OCI-LY7 (cell line): Measurements from ENCODE around the gene DCAKD. TPM values are rescaled to one million over a fixed set of nuclear protein-coding genes. Genes with fewer than 3 reads are reported as not detected.
A peak's percentile ranks its signal among the peaks of the same experiment; 100 is the strongest.

ENCODE experiments used
- BruUV-seq: library from RNA; stranded (reverse); fragments of 400-500 nt; replicated peaks from 2 replicates; lab custom pipeline; 2021; lab: Mats Ljungman, UMichigan
- CTCF ChIA-PET: fragments of 300-600 bp; sonication (Branson Sonifier 250); formaldehyde crosslinking; loops from one replicate; lab custom pipeline; 2022; ENCODE audit warnings: antibody characterized with exemption; ENCODE audit not compliant: unreplicated experiment; lab: Charles Lee
- POLR2A ChIA-PET: fragments of 300-600 bp; sonication (Branson Sonifier 250); formaldehyde crosslinking; loops from one replicate; lab custom pipeline; 2022; ENCODE audit warnings: antibody characterized with exemption; lab: Charles Lee
- DNase-seq: peaks from one replicate; pipeline ENCODE4 v3.0.0-alpha.2; 2015; ENCODE audit warnings: low spot score
- H2AFZ ChIP-seq: fragments of 200-600 bp; sonication (generic), shearing (Covaris generic); 2 replicates; pipeline ENCODE4 v1.6.1; 2014; ENCODE audit warnings: mild to moderate bottlenecking, antibody characterized with exemption, low read length, moderate library complexity
- H3K27ac ChIP-seq: fragments of 200-600 bp; sonication (generic); 2 replicates; pipeline ENCODE4 v1.5.1; 2014; ENCODE audit warnings: mixed run types, low read depth, mild to moderate bottlenecking, moderate library complexity, low read length, inconsistent platforms; ENCODE audit not compliant: poor library complexity, severe bottlenecking
- H3K36me3 ChIP-seq: fragments of 200-600 bp; sonication (generic); 2 replicates; pipeline ENCODE4 v1.6.1; 2014; ENCODE audit warnings: mild to moderate bottlenecking, antibody characterized with exemption, low read length, moderate library complexity, mixed read lengths; ENCODE audit not compliant: insufficient read depth
- H3K4me1 ChIP-seq: fragments of 200-600 bp; sonication (generic); 2 replicates; pipeline ENCODE4 v1.5.1; 2014; ENCODE audit warnings: mild to moderate bottlenecking, low read length; ENCODE audit not compliant: insufficient read depth, poor library complexity, severe bottlenecking
- H3K4me2 ChIP-seq: fragments of 200-600 bp; sonication (generic); 2 replicates; pipeline ENCODE4 v1.6.1; 2014; ENCODE audit warnings: mild to moderate bottlenecking, low read length
- H3K4me3 ChIP-seq: fragments of 200-600 bp; sonication (generic); 2 replicates; pipeline ENCODE4 v1.5.1; 2014; ENCODE audit warnings: mild to moderate bottlenecking, low read depth, low read length; ENCODE audit not compliant: poor library complexity, severe bottlenecking
- H3K79me2 ChIP-seq: fragments of 200-600 bp; sonication (generic); 2 replicates; pipeline ENCODE4 v1.6.1; 2016; ENCODE audit warnings: low read depth, mild to moderate bottlenecking, low read length, moderate library complexity, mixed read lengths; ENCODE audit not compliant: insufficient read depth
- H3K9me2 ChIP-seq: fragments of 200-600 bp; sonication (generic); 2 replicates; pipeline ENCODE4 v1.6.1; 2016; ENCODE audit warnings: mild to moderate bottlenecking, low read length, mixed read lengths; ENCODE audit not compliant: insufficient read depth
- H3K9me3 ChIP-seq: fragments of 200-600 bp; sonication (generic); 2 replicates; pipeline ENCODE4 v1.6.1; 2014; ENCODE audit warnings: mild to moderate bottlenecking, mixed run types, low read length, mixed read lengths
- H4K20me1 ChIP-seq: fragments of 200-600 bp; sonication (generic); 2 replicates; pipeline ENCODE4 v1.6.1; 2014; ENCODE audit warnings: mild to moderate bottlenecking, antibody characterized with exemption, low read length, moderate library complexity, mixed read lengths; ENCODE audit not compliant: insufficient read depth
- CTCF ChIP-seq: fragments of 200-600 bp; sonication (generic); conservative IDR thresholded peaks from 2 replicates; pipeline ENCODE4 v1.5.1; 2014; ENCODE audit warnings: mild to moderate bottlenecking, antibody characterized with exemption, low read length, moderate library complexity, mixed read lengths
- EZH2phosphoT487 ChIP-seq: fragments of 200-600 bp; sonication (generic); IDR thresholded peaks from 2 replicates; pipeline ENCODE4 v1.6.1; 2018; ENCODE audit warnings: low read depth, borderline replicate concordance, mild to moderate bottlenecking, mixed run types, antibody characterized with exemption, low read length, moderate library complexity, mixed read lengths
- intact Hi-C: fragments of 100-400 bp; cut with micrococcal nuclease; formaldehyde crosslinking; loops from one replicate; pipeline ENCODE4 v1.10.0; 2022; ENCODE audit not compliant: unreplicated experiment
- total RNA-seq, 2 experiments: library from RNA; depleted of rRNA in 1 of 2; stranded (reverse); fragments of >200 nt in 1 of 2; shearing (Covaris generic) in 1 of 2; gene quantifications; 2 replicates each; pipeline ENCODE4 v1.2.3, GENCODE V29; 2014 to 2022

The DCAKD gene
- total RNA-seq, 2 experiments from 2014 or later, result 40.8 to 45.6 TPM

GRCh38 chr17:45060797-45061605 lies 9.6 kb upstream of the DCAKD start, which contains the start of gene NMT1:
Gene NMT1, plus strand, starts transcription at chr17:45061317. Its CDS starts 13 bp downstream, at chr17:45061330.
- BruUV-seq, result no TSS peak
- peaks cover 61% of the 10 kb centered on the region for H3K79me2 ChIP-seq
- H4K20me1 ChIP-seq, result peaks cover 11% of the 10 kb centered on the region; the same call in 1 of the 2 replicates
- H3K9me3 ChIP-seq, result no peaks in the 10 kb centered on the region
- TF ChIP-seq CTCF (no peak), EZH2phosphoT487 (no peak)
- ChIA-PET POLR2A (interaction anchor here (0.6 to 3.3 kb wide), 2 partner anchors 11 to 93 kb away, joined by 5 to 21 read pairs; partner anchors contain the start of genes C1QL1 and DCAKD), CTCF (interaction anchor here (1.2 kb wide), 1 partner anchor 11 kb away, joined by 3 read pairs; no protein-coding TSS in a partner anchor)
- peak within 1 kb of the TSS; percentile 94 for H3K4me2 ChIP-seq
- intact Hi-C loops, result no loop called here
- peak within 1 kb of the TSS; percentile 66 for H2AFZ ChIP-seq
- DNase-seq, result peak; percentile 100
- H3K9me2 ChIP-seq, result no peaks in the 10 kb centered on the region
- H3K4me1 ChIP-seq, result peaks cover 25% of the 10 kb centered on the region
- peak within 1 kb of the TSS; percentile 69 for H3K27ac ChIP-seq
- peaks cover 12% of the 10 kb centered on the region for H3K36me3 ChIP-seq
- H3K4me3 ChIP-seq, result peak within 1 kb of the TSS; percentile 78

GRCh38 chr17:45060382-45060796 lies 9.0 kb upstream of the DCAKD start:
- ChIA-PET POLR2A (interaction anchor here (3.3 kb wide), 1 partner anchor 10 kb away, joined by 21 read pairs; the partner anchor contains the start of gene DCAKD), CTCF (interaction anchor here (1.2 kb wide), 1 partner anchor 10 kb away, joined by 3 read pairs; no protein-coding TSS in a partner anchor)
- intact Hi-C loops, result no loop called here
- Histone ChIP-seq H3K36me3 (peaks cover 12% of the 10 kb centered on the region), H3K27ac (peak overlapping the region; percentile 54), H3K4me1 (peaks cover 25% of the 10 kb centered on the region), H3K4me3 (peak overlapping the region; percentile 78), H3K79me2 (peaks cover 55% of the 10 kb centered on the region), H2AFZ (peak overlapping the region; percentile 66), H3K4me2 (peak overlapping the region; percentile 62), H4K20me1 (peaks cover 11% of the 10 kb centered on the region; the same call in 1 of the 2 replicates), H3K9me2 (no peaks in the 10 kb centered on the region), H3K9me3 (no peaks in the 10 kb centered on the region)
- TF ChIP-seq CTCF (no peak), EZH2phosphoT487 (no peak)
- no peak for DNase-seq
- BruUV-seq, result TSS peak; percentile 93
